A673 (cell line): Measurements from ENCODE around the gene PDGFD. TPM values are rescaled to one million over a fixed set of nuclear protein-coding genes. Genes with fewer than 3 reads are reported as not detected.

Experiments used
- BruUV-seq: library from RNA; stranded (reverse); fragments of 400-500 nt; replicated peaks from 2 replicates; lab custom pipeline; 2021; lab: Mats Ljungman, UMichigan
- CTCF ChIA-PET: fragments of 300-600 bp; sonication (Branson Sonifier 250); formaldehyde crosslinking; loops from one replicate; lab custom pipeline; 2022; ENCODE audit warnings: antibody characterized with exemption; lab: Charles Lee
- POLR2A ChIA-PET: fragments of 300-600 bp; sonication (Branson Sonifier 250); formaldehyde crosslinking; loops from one replicate; lab custom pipeline; 2022; ENCODE audit warnings: antibody characterized with exemption; ENCODE audit not compliant: low non-redundant PET; lab: Charles Lee
- DNase-seq: peaks from one replicate; pipeline ENCODE4 v3.0.0-alpha.2; 2015; ENCODE audit warnings: low spot score
- H3K27ac ChIP-seq: fragments of 200-600 bp; sonication (generic); 2 replicates; pipeline ENCODE4 v1.5.1; 2016; ENCODE audit warnings: mixed run types, low read depth, mild to moderate bottlenecking, mixed read lengths, antibody characterized with exemption, low read length; ENCODE audit not compliant: poor library complexity, severe bottlenecking
- H3K27me3 ChIP-seq: fragments of 200-600 bp; sonication (generic); replicated peaks from 2 replicates; pipeline ENCODE4 v1.6.1; 2017; ENCODE audit warnings: mixed run types, low read depth, mild to moderate bottlenecking, mixed read lengths, antibody characterized with exemption, low read length; ENCODE audit not compliant: insufficient read depth, poor library complexity
- H3K36me3 ChIP-seq: fragments of 200-600 bp; sonication (generic); 2 replicates; pipeline ENCODE4 v1.6.1; 2016; ENCODE audit warnings: mixed run types, mild to moderate bottlenecking, mixed read lengths, antibody characterized with exemption, low read length; ENCODE audit not compliant: insufficient read depth, poor library complexity, severe bottlenecking
- H3K4me1 ChIP-seq: fragments of 200-600 bp; sonication (generic); 2 replicates; pipeline ENCODE4 v1.6.1; 2017; ENCODE audit warnings: mixed run types, mild to moderate bottlenecking, mixed read lengths, antibody characterized with exemption, low read length; ENCODE audit not compliant: insufficient read depth, poor library complexity, severe bottlenecking
- H3K4me3 ChIP-seq: fragments of 200-600 bp; sonication (generic); 2 replicates; pipeline ENCODE4 v1.5.1; 2016; ENCODE audit warnings: low read depth, mixed run types, mild to moderate bottlenecking, mixed read lengths, low read length; ENCODE audit not compliant: poor library complexity, severe bottlenecking
- H3K9me3 ChIP-seq: fragments of 200-600 bp; sonication (generic); 2 replicates; pipeline ENCODE4 v1.6.1; 2016; ENCODE audit warnings: mixed run types, low read depth, mild to moderate bottlenecking, mixed read lengths, antibody characterized with exemption, low read length; ENCODE audit not compliant: poor library complexity, severe bottlenecking
- CTCF ChIP-seq: fragments of 300-800, 200-600 bp; sonication (generic); conservative IDR thresholded peaks from 2 replicates; pipeline ENCODE4 v1.5.1; 2017; ENCODE audit warnings: low read depth, mild to moderate bottlenecking, antibody characterized with exemption, low read length, moderate library complexity, mixed read lengths
- EZH2 ChIP-seq: fragments of 200-600 bp; sonication (generic); IDR thresholded peaks from 2 replicates; pipeline ENCODE4 v1.6.1; 2017; ENCODE audit warnings: borderline replicate concordance, low read depth, mild to moderate bottlenecking, mixed read lengths, antibody characterized with exemption, low read length; ENCODE audit not compliant: poor library complexity, severe bottlenecking
- intact Hi-C: fragments of 100-400 bp; cut with micrococcal nuclease; formaldehyde crosslinking; loops from one replicate; pipeline ENCODE4 v1.10.0; 2022; ENCODE audit not compliant: unreplicated experiment
- total RNA-seq: library from RNA; stranded (reverse); gene quantifications from 2 replicates; pipeline ENCODE4 v1.2.3, GENCODE V29; 2021

Gene PDGFD
- total RNA-seq, 1 experiment from 2014 or later = 6.1 TPM

- CTCF ChIA-PET = no interaction called here
- no peak for DNase-seq
- no peaks in the 10 kb centered on the region for H3K9me3 ChIP-seq
- POLR2A ChIA-PET = no interaction called here
- H3K4me3 ChIP-seq = no peak overlapping the region
- H3K4me1 ChIP-seq = peaks cover 17% of the 10 kb centered on the region
- TF ChIP-seq EZH2 (no peak), CTCF (no peak)
- intact Hi-C loops = no loop called here
- H3K36me3 ChIP-seq = no peaks in the 10 kb centered on the region
- H3K27me3 ChIP-seq = no peaks in the 10 kb centered on the region
- no TSS peak for BruUV-seq
- no peak overlapping the region for H3K27ac ChIP-seq
These were observed 36.7 kb upstream of the PDGFD start for GRCh38 chr11:104200688-104201087.

- intact Hi-C loops = no loop called here
- Histone ChIP-seq H3K9me3 (no peaks in the 10 kb centered on the region), H3K36me3 (no peaks in the 10 kb centered on the region), H3K27me3 (no peaks in the 10 kb centered on the region), H3K4me3 (no peak overlapping the region), H3K4me1 (peaks cover 17% of the 10 kb centered on the region), H3K27ac (peak overlapping the region; percentile 47)
- BruUV-seq = no TSS peak
- ChIA-PET POLR2A (no interaction called here), CTCF (no interaction called here)
- DNase-seq = peak; percentile 92
- TF ChIP-seq CTCF (no peak), EZH2 (no peak)
These were observed 35.1 kb upstream of the PDGFD start for GRCh38 chr11:104199053-104199452.

- Histone ChIP-seq H3K27ac (peak overlapping the region; percentile 47), H3K36me3 (no peaks in the 10 kb centered on the region), H3K27me3 (no peaks in the 10 kb centered on the region), H3K4me1 (peaks cover 17% of the 10 kb centered on the region), H3K4me3 (no peak overlapping the region), H3K9me3 (no peaks in the 10 kb centered on the region)
- ChIA-PET POLR2A (no interaction called here), CTCF (no interaction called here)
- DNase-seq = peak; percentile 83
- intact Hi-C loops = no loop called here
- no peak for TF ChIP-seq CTCF
- TF ChIP-seq EZH2 = no peak
- no TSS peak for BruUV-seq
These were observed 34.6 kb upstream of the PDGFD start for GRCh38 chr11:104198576-104198975.
